Measurements from ENCODE around the gene APLP2. TPM values are rescaled to one million over a fixed set of nuclear protein-coding genes. Genes with fewer than 3 reads are reported as not detected.

Gene APLP2
- total and polyA plus RNA-seq, 2 of the 13 experiments (the other 11 are each of a cell fraction or from before 2014, with no cell fraction given): 315 to 594 TPM

DNA sequence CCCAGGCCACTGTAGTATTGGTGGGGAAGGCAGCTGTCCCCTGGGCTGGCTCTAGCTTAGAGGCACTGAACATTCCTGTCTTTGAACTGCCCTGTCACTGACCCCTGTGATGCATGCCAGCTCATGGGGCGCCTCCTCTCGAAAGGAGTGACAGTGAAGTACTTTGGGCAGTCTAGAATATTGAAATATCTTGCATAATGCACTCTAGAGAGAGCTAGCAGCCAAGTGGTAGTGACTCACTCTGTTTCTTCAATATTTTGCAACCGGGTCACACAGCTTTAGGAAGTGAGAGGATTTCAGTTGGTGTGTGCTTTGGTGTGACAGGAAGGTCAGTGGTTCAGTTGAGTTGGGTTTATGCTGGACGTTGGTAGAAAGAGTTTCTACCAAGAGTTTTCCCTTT is 54.4 kb downstream of the APLP2 start (continued):
- TF ChIP-seq NR2F1 (CRISPR knock-in tag; IDR thresholded peaks at IDR 0.05) (peak; percentile 68 to 86), NFIB (CRISPR knock-in tag; IDR thresholded peaks at IDR 0.05; ENCODE audit: borderline replicate concordance) (no peak), POGZ (CRISPR knock-in tag; IDR thresholded peaks at IDR 0.05) (no peak; the same call in 1 of the 2 replicates), ZNF572 (CRISPR knock-in tag; IDR thresholded peaks at IDR 0.05) (no peak), GATAD2A (CRISPR knock-in tag; IDR thresholded peaks at IDR 0.05) (peak; percentile 92), CCDC6 (CRISPR knock-in tag; IDR thresholded peaks at IDR 0.05) (no peak), IKZF1 (IDR thresholded peaks at IDR 0.05) (no peak), TCF7L2 (IDR thresholded peaks at IDR 0.05; ENCODE audit: low read depth, low read length) (no peak), ZNF607 (CRISPR knock-in tag; IDR thresholded peaks at IDR 0.05; ENCODE audit: borderline replicate concordance) (no peak), RXRA (CRISPR knock-in tag; IDR thresholded peaks at IDR 0.05) (peak; percentile 98), ZFAT (CRISPR knock-in tag; conservative IDR thresholded peaks at IDR 0.05) (no peak), ZNF644 (CRISPR knock-in tag; IDR thresholded peaks at IDR 0.05; ENCODE audit: low read depth) (peak; percentile 90), ZNF772 (CRISPR knock-in tag; IDR thresholded peaks at IDR 0.05) (no peak), U2AF1 (optimal IDR thresholded peaks at IDR 0.05; ENCODE audit: low read depth, low read length) (no peak), NFRKB (IDR thresholded peaks at IDR 0.05) (no peak), ZNF747 (CRISPR knock-in tag; IDR thresholded peaks at IDR 0.05; ENCODE audit: borderline replicate concordance) (no peak), NR3C1 (CRISPR knock-in tag; IDR thresholded peaks at IDR 0.05) (no peak), ZNF605 (CRISPR knock-in tag; IDR thresholded peaks at IDR 0.05) (no peak), DMAP1 (CRISPR knock-in tag; IDR thresholded peaks at IDR 0.05) (peak; percentile 38; the same call in 1 of the 2 replicates)
- TF ChIP-seq, protein P1, sequence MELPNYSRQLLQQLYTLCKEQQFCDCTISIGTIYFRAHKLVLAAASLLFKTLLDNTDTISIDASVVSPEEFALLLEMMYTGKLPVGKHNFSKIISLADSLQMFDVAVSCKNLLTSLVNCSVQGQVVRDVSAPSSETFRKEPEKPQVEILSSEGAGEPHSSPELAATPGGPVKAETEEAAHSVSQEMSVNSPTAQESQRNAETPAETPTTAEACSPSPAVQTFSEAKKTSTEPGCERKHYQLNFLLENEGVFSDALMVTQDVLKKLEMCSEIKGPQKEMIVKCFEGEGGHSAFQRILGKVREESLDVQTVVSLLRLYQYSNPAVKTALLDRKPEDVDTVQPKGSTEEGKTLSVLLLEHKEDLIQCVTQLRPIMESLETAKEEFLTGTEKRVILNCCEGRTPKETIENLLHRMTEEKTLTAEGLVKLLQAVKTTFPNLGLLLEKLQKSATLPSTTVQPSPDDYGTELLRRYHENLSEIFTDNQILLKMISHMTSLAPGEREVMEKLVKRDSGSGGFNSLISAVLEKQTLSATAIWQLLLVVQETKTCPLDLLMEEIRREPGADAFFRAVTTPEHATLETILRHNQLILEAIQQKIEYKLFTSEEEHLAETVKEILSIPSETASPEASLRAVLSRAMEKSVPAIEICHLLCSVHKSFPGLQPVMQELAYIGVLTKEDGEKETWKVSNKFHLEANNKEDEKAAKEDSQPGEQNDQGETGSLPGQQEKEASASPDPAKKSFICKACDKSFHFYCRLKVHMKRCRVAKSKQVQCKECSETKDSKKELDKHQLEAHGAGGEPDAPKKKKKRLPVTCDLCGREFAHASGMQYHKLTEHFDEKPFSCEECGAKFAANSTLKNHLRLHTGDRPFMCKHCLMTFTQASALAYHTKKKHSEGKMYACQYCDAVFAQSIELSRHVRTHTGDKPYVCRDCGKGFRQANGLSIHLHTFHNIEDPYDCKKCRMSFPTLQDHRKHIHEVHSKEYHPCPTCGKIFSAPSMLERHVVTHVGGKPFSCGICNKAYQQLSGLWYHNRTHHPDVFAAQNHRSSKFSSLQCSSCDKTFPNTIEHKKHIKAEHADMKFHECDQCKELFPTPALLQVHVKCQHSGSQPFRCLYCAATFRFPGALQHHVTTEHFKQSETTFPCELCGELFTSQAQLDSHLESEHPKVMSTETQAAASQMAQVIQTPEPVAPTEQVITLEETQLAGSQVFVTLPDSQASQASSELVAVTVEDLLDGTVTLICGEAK (IDR thresholded peaks at IDR 0.05): no peak
- TF ChIP-seq, protein P1 (CRISPR knock-in tag; IDR thresholded peaks at IDR 0.05): no peak
- TF ChIP-seq, protein P2, sequence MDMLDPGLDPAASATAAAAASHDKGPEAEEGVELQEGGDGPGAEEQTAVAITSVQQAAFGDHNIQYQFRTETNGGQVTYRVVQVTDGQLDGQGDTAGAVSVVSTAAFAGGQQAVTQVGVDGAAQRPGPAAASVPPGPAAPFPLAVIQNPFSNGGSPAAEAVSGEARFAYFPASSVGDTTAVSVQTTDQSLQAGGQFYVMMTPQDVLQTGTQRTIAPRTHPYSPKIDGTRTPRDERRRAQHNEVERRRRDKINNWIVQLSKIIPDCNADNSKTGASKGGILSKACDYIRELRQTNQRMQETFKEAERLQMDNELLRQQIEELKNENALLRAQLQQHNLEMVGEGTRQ (IDR thresholded peaks at IDR 0.05; ENCODE audit: low read depth, low read length): no peak
- TF ChIP-seq, protein P2 (CRISPR knock-in tag; IDR thresholded peaks at IDR 0.05; ENCODE audit: borderline replicate concordance): no peak

Data from HepG2 (cell line).